ENCODE results near the gene MYBBP1A.

The MYBBP1A gene

GRCh38 chr17:4573669-4574068 is 18.5 kb upstream of the MYBBP1A start:
- peak in 1 of 2 donors; percentile 15 for DNase-seq (ENCODE audit: low read depth in 2 of 2)

GRCh38 chr17:4573115-4573514 is 17.9 kb upstream of the MYBBP1A start:
- no peak for DNase-seq (ENCODE audit: low read depth in 2 of 2)

- no peak for DNase-seq (ENCODE audit: low read depth in 2 of 2)
These were observed 16.9 kb upstream of the MYBBP1A start for GRCh38 chr17:4572131-4572530.

- no peak for DNase-seq (ENCODE audit: low read depth in 2 of 2)
These were observed 14.4 kb upstream of the MYBBP1A start for GRCh38 chr17:4569591-4569990.

- no peak for DNase-seq (ENCODE audit: low read depth in 2 of 2)
These were observed 11.6 kb upstream of the MYBBP1A start for GRCh38 chr17:4566785-4567184.

- DNase-seq (ENCODE audit: low read depth in 2 of 2) = peak in 1 of 2 donors; percentile 16
These were observed 10.3 kb upstream of the MYBBP1A start for GRCh38 chr17:4565209-4566141.

- DNase-seq (ENCODE audit: low read depth in 2 of 2) = no peak
These were observed 7.1 kb upstream of the MYBBP1A start for GRCh38 chr17:4562015-4562969.

GRCh38 chr17:4560837-4561256 is 5.7 kb upstream of the MYBBP1A start:
- no peak for DNase-seq (ENCODE audit: low read depth in 2 of 2)

GRCh38 chr17:4560421-4560820 is 5.2 kb upstream of the MYBBP1A start, which contains the start of gene GGT6:
Gene GGT6 (minus strand): TSS chr17:4560577. CDS start chr17:4560521, 56 bp downstream.
- DNase-seq (ENCODE audit: low read depth in 2 of 2) = no peak

- no peak for DNase-seq (ENCODE audit: low read depth in 2 of 2)
These were observed 4.8 kb upstream of the MYBBP1A start for GRCh38 chr17:4559966-4560365.

- DNase-seq (ENCODE audit: low read depth in 2 of 2) = no peak
These were observed 4.1 kb upstream of the MYBBP1A start for GRCh38 chr17:4559139-4559791.

GRCh38 chr17:4558347-4558971 is 3.3 kb upstream of the MYBBP1A start:
- no peak for DNase-seq (ENCODE audit: low read depth in 2 of 2)

GRCh38 chr17:4557626-4558346 is 2.6 kb upstream of the MYBBP1A start:
- DNase-seq (ENCODE audit: low read depth in 2 of 2) = no peak

GRCh38 chr17:4556996-4557395 is 1.8 kb upstream of the MYBBP1A start:
- DNase-seq (ENCODE audit: low read depth in 2 of 2) = no peak

GRCh38 chr17:4555873-4556759 is 932 bp upstream of the MYBBP1A start:
- DNase-seq (ENCODE audit: low read depth in 2 of 2) = no peak

GRCh38 chr17:4554441-4554996 is 665 bp downstream of the MYBBP1A start:
- no peak for DNase-seq (ENCODE audit: low read depth in 2 of 2)

- no peak for DNase-seq (ENCODE audit: low read depth in 2 of 2)
These were observed 1.5 kb downstream of the MYBBP1A start for GRCh38 chr17:4553669-4554068.

- DNase-seq (ENCODE audit: low read depth in 2 of 2) = no peak
These were observed 3.2 kb downstream of the MYBBP1A start for GRCh38 chr17:4551796-4552525.

GRCh38 chr17:4551141-4551540 is 4.0 kb downstream of the MYBBP1A start:
- DNase-seq (ENCODE audit: low read depth in 2 of 2) = no peak

All from stimulated activated CD8-positive, alpha-beta memory T cell treated with anti-CD3 and anti-CD28 coated beads, Interleukin-2, amount 100 ng/mL, for 1 hour (primary cell).